ENCODE measurements around the gene STYK1. TPM values are rescaled to one million over a fixed set of nuclear protein-coding genes. Genes with fewer than 3 reads are reported as not detected.

Gene STYK1
- total RNA-seq, 1 donor from 2014 or later: 0.53 TPM

DNA sequence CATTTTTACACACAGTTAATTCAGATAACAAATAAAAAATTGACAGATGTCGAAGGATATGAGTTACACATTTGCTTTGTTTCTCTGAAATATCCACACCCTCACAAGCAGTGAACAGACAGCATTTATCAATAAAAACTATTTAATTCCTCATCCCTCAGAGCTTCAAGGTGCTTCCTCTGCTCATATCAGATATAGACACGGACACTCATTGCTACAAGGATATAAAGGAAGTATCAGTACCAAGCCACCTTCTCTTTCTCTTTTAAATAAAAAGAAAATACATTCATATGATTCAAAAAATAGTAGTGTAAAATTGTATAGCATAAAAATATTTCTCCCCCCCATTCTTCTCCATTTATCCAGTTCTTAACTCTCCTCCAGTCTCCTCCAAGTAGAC, 38.5 kb downstream of the STYK1 start:
- no peaks in the 10 kb centered on the region for H3K36me3 ChIP-seq
- no peaks in the 10 kb centered on the region for H3K4me1 ChIP-seq
- H3K9me3 ChIP-seq: no peaks in the 10 kb centered on the region
- no peak overlapping the region for H3K27ac ChIP-seq
- TF ChIP-seq, protein P1, sequence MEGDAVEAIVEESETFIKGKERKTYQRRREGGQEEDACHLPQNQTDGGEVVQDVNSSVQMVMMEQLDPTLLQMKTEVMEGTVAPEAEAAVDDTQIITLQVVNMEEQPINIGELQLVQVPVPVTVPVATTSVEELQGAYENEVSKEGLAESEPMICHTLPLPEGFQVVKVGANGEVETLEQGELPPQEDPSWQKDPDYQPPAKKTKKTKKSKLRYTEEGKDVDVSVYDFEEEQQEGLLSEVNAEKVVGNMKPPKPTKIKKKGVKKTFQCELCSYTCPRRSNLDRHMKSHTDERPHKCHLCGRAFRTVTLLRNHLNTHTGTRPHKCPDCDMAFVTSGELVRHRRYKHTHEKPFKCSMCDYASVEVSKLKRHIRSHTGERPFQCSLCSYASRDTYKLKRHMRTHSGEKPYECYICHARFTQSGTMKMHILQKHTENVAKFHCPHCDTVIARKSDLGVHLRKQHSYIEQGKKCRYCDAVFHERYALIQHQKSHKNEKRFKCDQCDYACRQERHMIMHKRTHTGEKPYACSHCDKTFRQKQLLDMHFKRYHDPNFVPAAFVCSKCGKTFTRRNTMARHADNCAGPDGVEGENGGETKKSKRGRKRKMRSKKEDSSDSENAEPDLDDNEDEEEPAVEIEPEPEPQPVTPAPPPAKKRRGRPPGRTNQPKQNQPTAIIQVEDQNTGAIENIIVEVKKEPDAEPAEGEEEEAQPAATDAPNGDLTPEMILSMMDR (IDR thresholded peaks at IDR 0.05): no peak
- H3K4me3 ChIP-seq: no peak overlapping the region
- ATAC-seq (no peak), DNase-seq (no peak)
- no peaks in the 10 kb centered on the region for H3K27me3 ChIP-seq (ENCODE audit: low read depth)
- intact Hi-C loops (cut with DNase I): no loop called here

DNA sequence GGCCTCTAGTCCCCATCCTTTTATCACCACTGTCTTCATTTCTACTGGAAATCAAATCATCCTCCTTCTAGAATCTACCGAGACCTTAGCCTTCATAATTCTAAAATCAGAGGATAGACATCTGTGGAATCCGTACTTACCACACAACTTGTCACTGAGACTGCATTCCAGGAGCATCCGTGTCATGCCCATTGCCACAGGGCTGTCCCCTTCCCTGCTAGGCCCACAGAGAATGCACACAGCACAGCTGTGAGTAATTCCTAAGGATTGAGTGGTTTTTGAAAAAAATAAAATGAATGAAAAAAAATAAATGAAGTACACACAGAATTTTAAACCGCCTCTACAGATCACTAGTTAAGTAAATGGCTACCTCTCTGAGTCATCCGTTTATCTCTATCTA, 39.4 kb downstream of the STYK1 start:
- DNase-seq (no peak), ATAC-seq (no peak)
- Histone ChIP-seq H3K4me1 (no peaks in the 10 kb centered on the region), H3K27ac (no peak overlapping the region), H3K36me3 (no peaks in the 10 kb centered on the region), H3K4me3 (no peak overlapping the region), H3K9me3 (no peaks in the 10 kb centered on the region), H3K27me3 (ENCODE audit: low read depth) (no peaks in the 10 kb centered on the region)
- TF ChIP-seq, protein P1 (IDR thresholded peaks at IDR 0.05): no peak
- intact Hi-C loops (cut with DNase I): no loop called here

DNA sequence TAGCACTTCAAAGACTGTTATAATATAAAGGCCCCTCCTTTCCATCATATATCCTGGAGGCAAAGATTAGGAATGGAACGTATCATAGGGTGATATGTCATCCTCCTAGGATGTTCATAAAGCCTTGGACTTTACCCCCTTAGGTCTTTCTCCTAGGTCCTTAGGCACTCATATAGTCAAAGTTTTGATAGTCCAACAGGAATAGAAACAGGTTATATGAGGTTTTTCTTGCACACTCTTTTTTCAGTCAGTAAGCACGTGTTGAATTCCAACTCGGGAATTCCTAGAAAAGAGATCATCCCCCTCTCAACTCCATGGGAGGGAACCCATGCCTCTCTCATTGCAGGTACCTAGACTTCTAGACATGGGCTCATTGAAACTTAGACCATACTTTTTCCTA, 40.3 kb downstream of the STYK1 start:
- DNase-seq (no peak), ATAC-seq (no peak)
- Histone ChIP-seq H3K36me3 (no peaks in the 10 kb centered on the region), H3K4me1 (no peaks in the 10 kb centered on the region), H3K27ac (no peak overlapping the region), H3K27me3 (ENCODE audit: low read depth) (no peaks in the 10 kb centered on the region), H3K9me3 (no peaks in the 10 kb centered on the region), H3K4me3 (no peak overlapping the region)
- intact Hi-C loops (cut with DNase I): no loop called here
- TF ChIP-seq, protein P1 (IDR thresholded peaks at IDR 0.05): no peak

DNA sequence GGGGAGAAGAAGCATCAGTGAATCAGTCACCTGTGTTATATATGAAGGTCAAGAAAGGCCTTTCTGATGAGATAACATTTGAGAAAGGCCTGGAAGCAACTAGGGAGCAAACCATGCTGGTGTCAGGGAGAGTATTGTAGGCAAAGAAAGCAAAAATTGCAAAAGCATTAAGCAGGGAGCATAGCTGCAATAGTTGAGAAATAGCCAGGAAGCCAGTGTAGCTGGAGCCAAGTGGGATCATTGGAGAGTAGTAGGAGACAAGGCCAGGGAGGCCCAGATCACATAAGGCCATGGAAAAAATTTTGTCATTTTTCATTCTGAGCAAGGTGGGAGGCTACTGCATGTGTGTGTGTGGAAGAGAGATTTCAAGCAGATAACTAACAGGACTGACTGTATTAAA, 41.6 kb downstream of the STYK1 start:
- DNase-seq (no peak), ATAC-seq (no peak)
- Histone ChIP-seq H3K36me3 (no peaks in the 10 kb centered on the region), H3K27ac (no peak overlapping the region), H3K4me3 (no peak overlapping the region), H3K4me1 (no peaks in the 10 kb centered on the region), H3K27me3 (ENCODE audit: low read depth) (no peaks in the 10 kb centered on the region), H3K9me3 (no peaks in the 10 kb centered on the region)
- TF ChIP-seq, protein P1 (IDR thresholded peaks at IDR 0.05): no peak
- intact Hi-C loops (cut with DNase I): no loop called here

DNA sequence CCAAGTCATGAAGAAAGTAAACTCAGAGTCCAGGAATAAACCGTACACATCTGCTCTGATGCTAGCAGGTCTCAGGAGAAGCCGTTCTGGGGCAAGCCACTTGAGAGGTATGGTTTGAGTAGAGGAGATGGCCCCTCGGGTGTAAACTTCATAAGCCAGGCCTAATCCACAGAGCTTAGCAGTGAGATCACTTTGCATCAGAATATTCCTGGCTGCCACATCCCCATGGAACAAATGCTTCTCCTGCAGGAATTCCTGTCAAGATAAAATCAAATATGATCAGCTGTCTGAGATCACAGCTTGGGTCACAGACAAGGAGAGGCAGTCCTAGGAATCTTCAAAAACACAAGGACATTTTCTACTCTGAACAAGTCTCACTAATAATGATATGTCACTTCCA, 49.2 kb downstream of the STYK1 start:
- Histone ChIP-seq H3K9me3 (no peaks in the 10 kb centered on the region), H3K27me3 (ENCODE audit: low read depth) (no peaks in the 10 kb centered on the region), H3K4me1 (no peaks in the 10 kb centered on the region), H3K27ac (no peak overlapping the region), H3K36me3 (no peaks in the 10 kb centered on the region), H3K4me3 (no peak overlapping the region)
- no peak for ATAC-seq
- TF ChIP-seq, protein P1 (IDR thresholded peaks at IDR 0.05): no peak
- intact Hi-C loops (cut with DNase I): no loop called here
- DNase-seq: no peak

DNA sequence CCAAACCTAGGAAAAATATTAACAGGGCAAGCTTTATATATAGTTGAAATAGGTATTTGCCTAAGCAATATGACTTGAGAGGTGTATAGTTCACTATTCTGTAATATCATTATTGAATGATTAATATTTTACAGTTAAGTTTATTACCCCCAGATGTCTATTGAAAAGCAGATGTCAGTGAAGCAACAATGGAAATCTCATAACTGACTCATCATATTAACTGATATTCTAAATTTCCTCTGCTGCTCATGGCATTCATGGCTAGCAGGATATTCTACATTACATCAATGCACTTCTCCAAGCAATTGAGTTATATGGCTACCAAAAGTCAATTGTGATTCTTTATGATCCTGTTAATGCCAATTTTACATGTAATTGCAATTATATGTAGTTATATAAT, 50.7 kb downstream of the STYK1 start:
- H3K4me3 ChIP-seq: no peak overlapping the region
- no peaks in the 10 kb centered on the region for H3K4me1 ChIP-seq
- intact Hi-C loops (cut with DNase I): no loop called here
- TF ChIP-seq, protein P1 (IDR thresholded peaks at IDR 0.05): no peak
- H3K36me3 ChIP-seq: no peaks in the 10 kb centered on the region
- DNase-seq: no peak
- no peak overlapping the region for H3K27ac ChIP-seq
- ATAC-seq: no peak
- no peaks in the 10 kb centered on the region for H3K27me3 ChIP-seq (ENCODE audit: low read depth)
- H3K9me3 ChIP-seq: no peaks in the 10 kb centered on the region
